ENCODE measurements around the gene SHOC2.

SHOC2 gene

GRCh38 chr10:110919349-110919931, at the start of gene SHOC2:
TSS of gene SHOC2 (plus strand) at chr10:110919604. CDS start at chr10:110964359, 44,755 bp downstream.
- no peak for FAIRE-seq
- DNase-seq (ENCODE audit: insufficient read length, low spot score), result peak; percentile 65

DNA sequence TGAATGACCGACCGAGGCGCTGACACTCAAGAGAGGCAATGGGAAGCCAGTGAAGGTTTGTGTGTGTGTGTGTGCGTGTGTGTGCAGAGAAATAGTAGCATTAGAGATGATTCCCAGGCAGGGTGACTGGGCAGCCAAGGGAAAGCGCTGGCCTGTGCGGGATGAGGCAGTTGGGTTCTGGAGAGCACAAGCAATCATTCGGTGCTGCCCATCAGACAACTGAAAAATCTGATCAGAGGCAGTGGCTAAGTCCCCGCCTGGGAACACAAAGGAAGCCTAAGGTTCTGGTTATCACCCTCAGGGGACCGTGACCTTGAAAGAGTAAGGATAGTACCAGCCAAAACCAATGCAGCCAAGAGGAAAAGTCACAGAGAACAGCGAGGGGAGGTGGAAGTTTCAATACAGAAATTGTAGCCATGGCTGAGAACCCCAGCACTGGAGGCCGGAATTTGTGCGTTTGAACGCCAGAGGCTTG, 48.5 kb upstream of the SHOC2 start:
- FAIRE-seq (no peak), DNase-seq (ENCODE audit: insufficient read length, low spot score) (no peak)

DNA sequence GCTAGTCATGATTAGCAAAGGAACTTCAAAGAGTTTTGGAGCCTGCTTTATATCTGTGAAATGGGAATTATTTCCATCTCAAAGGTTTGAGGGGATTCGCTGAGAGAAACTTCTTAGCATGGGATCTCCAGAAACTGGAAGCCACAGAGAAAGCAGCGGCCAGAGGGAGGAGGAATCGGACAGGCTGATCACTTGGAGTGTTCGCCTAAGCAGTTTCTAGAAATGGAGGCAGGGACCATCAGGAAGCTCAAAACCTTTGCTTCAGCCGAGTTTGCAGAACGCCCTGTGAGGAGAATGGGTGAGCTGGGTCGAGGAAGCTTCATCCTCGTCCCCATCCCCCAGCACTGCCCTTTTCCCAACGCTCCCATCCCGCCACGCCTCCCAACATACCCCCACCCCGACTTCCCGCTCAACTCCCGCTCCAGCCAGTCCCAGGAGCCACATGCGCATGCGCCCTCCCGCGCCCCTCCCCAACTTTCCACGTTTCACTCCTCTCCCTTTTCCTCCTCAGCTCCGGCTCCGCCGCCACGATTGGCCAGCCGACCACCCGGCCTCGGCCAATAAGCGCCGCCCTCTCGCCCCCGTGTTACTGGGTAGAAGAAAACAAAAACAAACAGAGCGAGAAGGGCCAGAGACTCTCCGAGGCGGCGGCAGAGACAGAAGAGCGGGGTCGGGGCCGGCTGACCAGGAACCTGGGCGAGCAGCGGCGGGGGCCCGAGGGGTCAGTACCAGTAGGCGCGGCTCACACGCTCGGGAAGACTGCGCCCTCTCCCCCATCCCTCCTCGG, 47.9 kb upstream of the SHOC2 start, which contains the start of gene PDCD4:
Gene PDCD4 (plus strand): TSS at position 631 of the 787 bp plus-strand sequence. CDS start 4,100 bp downstream, outside the sequence.
- FAIRE-seq (peak; percentile 95), DNase-seq (ENCODE audit: insufficient read length, low spot score) (peak; percentile 40)

- DNase-seq (ENCODE audit: insufficient read length, low spot score), result no peak
Measured at GRCh38 chr10:110872145-110872983, 47.0 kb upstream of the SHOC2 start.

GRCh38 chr10:110872984-110873923, 46.1 kb upstream of the SHOC2 start:
- DNase-seq (ENCODE audit: insufficient read length, low spot score) (no peak), FAIRE-seq (no peak)

More at GRCh38 chr10:110872145-110872983, 47.0 kb upstream of the SHOC2 start:
- FAIRE-seq, result peak; percentile 87

GRCh38 chr10:110873951-110874350, 45.5 kb upstream of the SHOC2 start:
- no peak for DNase-seq (ENCODE audit: insufficient read length, low spot score)
- peak; percentile 88 for FAIRE-seq

DNA sequence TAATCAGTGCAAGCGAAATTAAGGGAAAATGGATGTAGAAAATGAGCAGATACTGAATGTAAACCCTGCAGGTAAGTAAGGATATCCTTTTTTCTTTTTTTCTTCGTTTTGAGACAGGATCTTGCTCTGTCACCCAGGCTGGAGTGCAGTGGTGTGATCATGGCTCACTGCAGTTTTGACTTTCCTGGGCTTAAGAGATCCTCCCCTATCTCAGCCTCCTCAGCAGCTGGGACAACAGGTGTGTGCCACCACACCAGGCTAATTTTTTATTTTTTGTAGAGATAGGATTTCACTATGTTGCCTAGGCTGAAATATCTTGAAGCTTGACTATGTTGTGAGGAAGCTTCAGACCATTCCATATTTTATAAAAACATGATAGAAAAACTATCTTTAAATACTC, 43.4 kb upstream of the SHOC2 start:
- DNase-seq (ENCODE audit: insufficient read length, low spot score) (no peak), FAIRE-seq (peak; percentile 40)

DNA sequence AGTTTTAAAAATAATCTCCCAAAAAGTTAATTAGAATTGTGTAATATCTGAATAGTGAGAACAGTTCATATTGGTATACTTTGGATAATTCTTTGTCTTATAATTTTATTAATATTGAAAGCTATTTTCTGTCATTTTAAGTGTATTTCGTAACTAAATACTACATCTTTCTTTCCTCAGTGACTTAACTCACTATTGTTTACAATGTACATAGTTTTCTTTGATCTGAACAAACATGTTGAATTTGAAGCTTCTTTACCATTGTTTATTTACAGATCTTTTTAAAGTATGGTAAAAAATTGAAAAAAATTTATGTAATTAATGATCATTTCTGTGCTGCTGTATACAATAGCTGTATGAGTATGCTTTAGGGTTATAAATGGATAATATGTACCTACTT, 42.6 kb upstream of the SHOC2 start:
- DNase-seq (ENCODE audit: insufficient read length, low spot score) (no peak), FAIRE-seq (no peak)

DNA sequence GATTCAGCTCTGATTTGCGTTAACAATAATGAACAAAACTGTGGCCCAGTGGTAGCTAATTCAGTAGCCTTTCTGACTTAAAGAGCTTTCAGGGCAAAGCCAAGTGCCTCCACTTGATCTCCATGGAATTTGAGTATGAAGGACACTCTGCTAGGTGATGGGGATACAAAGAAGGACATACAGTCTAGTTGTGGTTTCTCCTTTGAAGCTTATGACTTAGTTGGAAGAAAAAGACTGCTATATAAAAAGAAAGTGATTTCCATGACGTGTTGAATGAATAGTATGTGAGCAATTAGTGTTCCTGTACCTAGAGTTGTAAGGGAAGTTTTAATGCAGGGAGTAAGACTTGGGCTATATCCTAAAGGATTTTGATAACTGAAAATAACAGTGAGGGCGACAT, 39.4 kb upstream of the SHOC2 start:
- DNase-seq (ENCODE audit: insufficient read length, low spot score) (no peak), FAIRE-seq (no peak)

DNA sequence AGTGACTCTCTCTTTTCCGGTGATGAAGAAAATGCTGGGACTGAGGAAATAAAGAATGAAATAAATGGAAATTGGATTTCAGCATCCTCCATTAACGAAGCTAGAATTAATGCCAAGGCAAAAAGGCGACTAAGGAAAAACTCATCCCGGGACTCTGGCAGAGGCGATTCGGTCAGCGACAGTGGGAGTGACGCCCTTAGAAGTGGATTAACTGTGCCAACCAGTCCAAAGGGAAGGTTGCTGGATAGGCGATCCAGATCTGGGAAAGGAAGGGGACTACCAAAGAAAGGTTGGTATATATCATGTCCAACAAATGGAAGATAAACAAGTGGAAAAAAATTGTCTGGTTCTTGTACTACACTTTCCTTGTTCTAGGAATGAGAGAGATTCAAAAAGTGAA, 38.2 kb upstream of the SHOC2 start:
- FAIRE-seq, result no peak

DNA sequence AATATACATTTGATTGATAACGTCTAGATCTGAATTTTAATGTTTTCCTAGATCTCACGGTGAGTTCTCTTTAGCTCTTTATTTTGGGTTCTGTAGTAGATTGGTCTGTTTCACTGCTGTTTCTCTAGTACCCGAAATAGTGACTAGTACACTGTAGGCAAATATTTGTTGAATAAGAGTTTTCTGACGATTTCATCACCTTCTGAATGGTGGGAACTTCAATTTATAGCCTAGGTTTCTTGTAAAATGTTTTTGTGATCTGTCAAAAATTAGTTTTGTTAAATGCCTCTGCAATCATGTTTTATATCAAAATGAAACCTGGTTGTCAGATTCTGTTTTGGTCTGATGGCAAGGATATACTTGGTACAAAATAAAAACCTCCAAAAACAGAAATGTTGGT, 37.5 kb upstream of the SHOC2 start:
- no peak for DNase-seq (ENCODE audit: insufficient read length, low spot score)
- FAIRE-seq, result no peak

More for the DNA sequence above, 38.2 kb upstream of the SHOC2 start:
- DNase-seq (ENCODE audit: insufficient read length, low spot score), result no peak

- DNase-seq (ENCODE audit: insufficient read length, low spot score), result no peak
- FAIRE-seq, result peak; percentile 8
Measured at GRCh38 chr10:110883924-110884323, 35.5 kb upstream of the SHOC2 start.

GRCh38 chr10:110885932-110886674, 33.3 kb upstream of the SHOC2 start:
- FAIRE-seq (peak; percentile 57), DNase-seq (ENCODE audit: insufficient read length, low spot score) (no peak)

GRCh38 chr10:110887560-110887959, 31.8 kb upstream of the SHOC2 start:
- no peak for DNase-seq (ENCODE audit: insufficient read length, low spot score)
- FAIRE-seq, result no peak

DNA sequence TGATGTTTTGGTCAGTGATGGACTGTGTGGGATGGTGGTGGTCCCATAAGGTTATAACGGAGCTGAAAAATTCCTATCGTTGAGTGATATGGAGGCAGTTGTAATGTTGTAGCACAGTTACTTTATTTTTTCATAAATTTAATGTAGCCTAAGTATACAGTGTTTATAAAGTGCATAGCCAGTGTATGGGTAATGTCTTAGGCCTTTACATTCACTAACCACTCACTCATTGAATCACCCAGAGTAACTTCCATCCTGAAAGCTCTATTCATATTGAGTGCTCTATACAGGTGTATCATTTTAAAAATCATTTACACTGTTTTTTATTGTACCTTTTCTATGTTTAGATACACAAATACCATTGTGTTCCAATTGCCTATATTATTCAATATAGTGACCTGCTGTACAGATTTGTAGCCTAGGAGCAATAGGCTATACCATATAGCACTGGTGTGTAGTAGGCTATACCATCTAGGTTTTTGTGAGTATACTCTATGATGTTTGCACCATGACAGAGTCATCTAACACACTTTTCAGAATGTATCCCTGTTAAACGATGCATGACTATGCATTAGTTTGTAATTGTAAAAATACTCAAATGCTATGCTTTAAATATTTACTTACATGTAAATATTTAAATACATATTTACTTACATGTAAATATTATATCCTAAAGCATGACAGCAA, 26.7 kb upstream of the SHOC2 start:
- FAIRE-seq, result no peak
- no peak for DNase-seq (ENCODE audit: insufficient read length, low spot score)

- FAIRE-seq, result peak; percentile 89
- no peak for DNase-seq (ENCODE audit: insufficient read length, low spot score)
Measured at GRCh38 chr10:110893559-110894179, 25.7 kb upstream of the SHOC2 start.

DNA sequence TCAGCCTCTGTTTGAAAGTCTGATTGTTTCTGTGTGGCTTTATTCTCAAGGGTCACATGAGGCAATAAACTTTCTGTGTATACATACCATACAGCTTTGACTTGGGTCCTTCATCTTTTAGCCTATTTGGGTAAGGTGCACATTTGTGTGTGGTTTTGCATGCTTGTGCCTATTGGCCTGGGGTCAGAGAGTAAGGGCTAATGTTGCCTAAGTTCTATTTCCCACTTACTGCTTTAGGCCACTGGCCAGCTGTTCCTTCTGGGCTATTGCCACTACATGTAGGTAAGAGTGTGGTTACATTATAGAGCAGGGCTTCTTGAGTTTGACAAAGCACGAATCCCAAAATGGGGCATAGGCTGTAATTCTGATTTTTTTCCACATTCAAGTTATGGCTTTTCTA, 22.2 kb upstream of the SHOC2 start:
- FAIRE-seq (no peak), DNase-seq (ENCODE audit: insufficient read length, low spot score) (no peak)

DNA sequence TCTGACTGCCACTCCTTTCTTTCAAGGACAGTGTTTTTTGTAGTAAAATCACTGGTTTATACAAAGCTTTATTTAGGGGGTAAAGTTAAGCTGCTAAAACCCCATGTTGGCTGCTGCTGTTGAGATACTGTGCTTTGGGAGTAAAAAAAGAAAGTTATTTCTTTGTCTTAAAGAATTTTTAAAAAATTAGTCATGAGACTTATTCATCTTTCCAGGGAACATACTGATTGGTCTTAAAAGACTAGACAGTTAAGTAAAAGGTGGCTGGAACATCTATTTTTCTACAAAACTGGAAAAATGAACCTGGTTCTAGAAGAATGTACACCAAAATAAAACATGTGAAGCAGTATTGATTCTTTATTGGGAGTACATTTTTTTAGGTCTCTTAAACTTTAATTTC, 21.0 kb upstream of the SHOC2 start:
- DNase-seq (ENCODE audit: insufficient read length, low spot score), result no peak
- FAIRE-seq, result no peak
